CD4-positive, alpha-beta T cell (primary cell): ENCODE measurements around the gene PYM1. TPM values are rescaled to one million over a fixed set of nuclear protein-coding genes. Genes with fewer than 3 reads are reported as not detected.

Experiments
- ATAC-seq: fragments of 200-7000 bp; cut with Tn5 transposase; one replicate; pipeline ENCODE4 v1.10.0; 2022; ENCODE audit warnings: mild to moderate bottlenecking; ENCODE audit not compliant: poor library complexity
- CTCF ChIA-PET: fragments of 350-600 bp; sonication (Branson Sonifier 250); formaldehyde crosslinking; loops from one replicate; lab custom pipeline; 2021; ENCODE audit warnings: antibody characterized with exemption, inconsistent platforms; lab: Charles Lee
- POLR2A ChIA-PET: fragments of 350-600 bp; sonication (Branson Sonifier 250); formaldehyde crosslinking; loops from one replicate; lab custom pipeline; 2021; ENCODE audit warnings: antibody characterized with exemption, inconsistent platforms; lab: Charles Lee
- DNase-seq, 14 experiments: peaks; one replicate each; pipeline ENCODE4 v3.0.0-alpha.2; 2013 to 2020; ENCODE audit warnings: mixed read lengths in 2 of 14
- H3K27ac ChIP-seq, 2 donors: one replicate each; pipeline versions ENCODE4 v1.5.1 to v1.7.0; 2013; ENCODE audit warnings: low read length in 2 of 2, low read depth in 1 of 2, mild to moderate bottlenecking in 1 of 2
- H3K27me3 ChIP-seq, 2 experiments: 1 replicate in 1 of 2; 2 replicates in 1 of 2; pipeline versions ENCODE4 v1.6.1 to v1.7.0; 2013; ENCODE audit warnings: low read length in 2 of 2, control low read depth in 1 of 2, mild to moderate bottlenecking in 1 of 2, moderate library complexity in 1 of 2; ENCODE audit not compliant: insufficient read depth in 2 of 2, control insufficient read depth in 1 of 2
- H3K36me3 ChIP-seq: one replicate; pipeline ENCODE4 v1.6.1; 2013; ENCODE audit warnings: low read length, control low read depth; ENCODE audit not compliant: insufficient read depth
- H3K4me1 ChIP-seq: one replicate; pipeline ENCODE4 v1.6.1; 2013; ENCODE audit warnings: low read length, control low read depth; ENCODE audit not compliant: insufficient read depth
- H3K4me3 ChIP-seq: one replicate; pipeline ENCODE4 v1.5.1; 2013; ENCODE audit warnings: mild to moderate bottlenecking, low read length, moderate library complexity
- H3K9me3 ChIP-seq, 2 experiments: 1 replicate in 1 of 2; 2 replicates in 1 of 2; pipeline versions ENCODE4 v1.6.1 to v1.7.0; 2013; ENCODE audit warnings: low read length in 2 of 2, mild to moderate bottlenecking in 2 of 2, control low read depth in 1 of 2, moderate library complexity in 1 of 2; ENCODE audit not compliant: control insufficient read depth in 1 of 2, insufficient read depth in 1 of 2
- H3K27ac Mint-ChIP-seq: one replicate; pipeline ENCODE4 v1.8.0; 2020; ENCODE audit warnings: mixed read lengths
- H3K27me3 Mint-ChIP-seq: one replicate; pipeline ENCODE4 v1.8.0; 2021; ENCODE audit warnings: mixed read lengths
- H3K36me3 Mint-ChIP-seq: one replicate; pipeline ENCODE4 v1.8.0; 2021; ENCODE audit warnings: low read depth, mixed read lengths
- H3K4me1 Mint-ChIP-seq: one replicate; pipeline ENCODE4 v1.8.0; 2021; ENCODE audit warnings: low read depth, mixed read lengths
- H3K4me3 Mint-ChIP-seq: one replicate; pipeline ENCODE4 v1.8.0; 2020; ENCODE audit warnings: mild to moderate bottlenecking, mixed read lengths
- H3K9me3 Mint-ChIP-seq: one replicate; pipeline ENCODE4 v1.8.0; 2020; ENCODE audit warnings: mixed read lengths
- CTCF ChIP-seq: fragments of 200-600 bp; IDR thresholded peaks from one replicate; pipeline ENCODE4 v1.8.0; 2022; ENCODE audit warnings: antibody characterized with exemption, mild to moderate bottlenecking
- intact Hi-C, 2 experiments: fragments of 100-400 bp; cut with DNase I in 1 of 2; cut with micrococcal nuclease in 1 of 2; formaldehyde crosslinking; loops; one replicate each; pipeline versions ENCODE4 v1.15.1 to v1.9.0; 2023 to 2025; cut with DNase I, micrococcal nuclease
- total RNA-seq, 174 experiments: library from RNA in 2 of 174; stranded (reverse) in 2 of 174; gene quantifications; one replicate each; pipeline ENCODE4 v1.2.3 and lab custom pipeline; 2021 to 2026

The PYM1 gene
- total RNA-seq, 2 experiments from 2014 or later, result 13.7 to 16.7 TPM

GRCh38 chr12:55963760-55964159 lies 36.1 kb upstream of the PYM1 start:
- no peaks in the 10 kb centered on the region for H3K9me3 ChIP-seq
- H3K27me3 ChIP-seq, result no peaks in the 10 kb centered on the region
- H3K9me3 Mint-ChIP-seq, result no peaks in the 10 kb centered on the region
- H3K4me1 ChIP-seq, result peaks cover 26% of the 10 kb centered on the region
- peaks cover 33% of the 10 kb centered on the region for H3K4me1 Mint-ChIP-seq
- intact Hi-C loops, result loop anchor here in 1 of 2 experiments (2.0 kb wide), 1 partner anchor 15 kb away; no protein-coding TSS in a partner anchor
- no peak overlapping the region for H3K4me3 Mint-ChIP-seq
- H3K27me3 Mint-ChIP-seq, result no peaks in the 10 kb centered on the region
- ChIA-PET POLR2A (no interaction called here), CTCF (no interaction called here)
- ATAC-seq (no peak), DNase-seq (no peak)
- no peak overlapping the region for H3K27ac Mint-ChIP-seq
- no peak overlapping the region for H3K27ac ChIP-seq
- peaks cover 9% of the 10 kb centered on the region for H3K36me3 Mint-ChIP-seq
- no peak for TF ChIP-seq CTCF
- no peak overlapping the region for H3K4me3 ChIP-seq
- no peaks in the 10 kb centered on the region for H3K36me3 ChIP-seq

- Histone ChIP-seq H3K27ac (peak overlapping the region; percentile 38 to 44), H3K4me3 (no peak overlapping the region), H3K4me1 (peaks cover 20% of the 10 kb centered on the region), H3K36me3 (peaks cover 30% of the 10 kb centered on the region), H3K27me3 (no peaks in the 10 kb centered on the region), H3K9me3 (no peaks in the 10 kb centered on the region)
- POLR2A ChIA-PET, result interaction anchor here (0.6 to 6.0 kb wide), 16 partner anchors 8 to 492 kb away, joined by 3 to 72 read pairs (median 4); partner anchors contain the start of genes DGKA, ORMDL2, RAB5B and SARNP
- H3K4me3 Mint-ChIP-seq, result no peak overlapping the region
- no peak for TF ChIP-seq CTCF
- intact Hi-C loops, result loop anchor here in 1 of 2 experiments (5.0 kb wide), 1 partner anchor 215 kb away; the partner anchor contains the start of gene GDF11
- H3K36me3 Mint-ChIP-seq, result peaks cover 38% of the 10 kb centered on the region
- H3K9me3 Mint-ChIP-seq, result no peaks in the 10 kb centered on the region
- peak overlapping the region; percentile 81 for H3K27ac Mint-ChIP-seq
- ATAC-seq (no peak), DNase-seq (no peak)
- H3K4me1 Mint-ChIP-seq, result peaks cover 24% of the 10 kb centered on the region
- no peaks in the 10 kb centered on the region for H3K27me3 Mint-ChIP-seq
- CTCF ChIA-PET, result interaction anchor here (0.6 to 1.6 kb wide), 2 partner anchors 27 to 169 kb away, joined by 3 read pairs; no protein-coding TSS in a partner anchor
Observed at GRCh38 chr12:55957106-55957859, 29.6 kb upstream of the PYM1 start.

- intact Hi-C loops, result loop anchor here in 1 of 2 experiments (5.0 kb wide), 1 partner anchor 214 kb away; the partner anchor contains the start of gene GDF11
- CTCF ChIA-PET, result interaction anchor here (0.6 to 1.6 kb wide), 2 partner anchors 40 to 234 kb away, joined by 3 to 7 read pairs; no protein-coding TSS in a partner anchor
- no peak overlapping the region for H3K4me3 ChIP-seq
- no peaks in the 10 kb centered on the region for H3K9me3 ChIP-seq
- POLR2A ChIA-PET, result interaction anchor here (0.6 to 6.0 kb wide), 15 partner anchors 7 to 217 kb away, joined by 3 to 72 read pairs (median 5); partner anchors contain the start of genes DGKA, DNAJC14, ORMDL2 and RAB5B
- H3K27ac ChIP-seq, result peak overlapping the region in 1 of 2 donors; percentile 24
- peaks cover 52% of the 10 kb centered on the region for H3K36me3 Mint-ChIP-seq
- no peak overlapping the region for H3K4me3 Mint-ChIP-seq
- H3K36me3 ChIP-seq, result peaks cover 43% of the 10 kb centered on the region
- no peaks in the 10 kb centered on the region for H3K27me3 Mint-ChIP-seq
- H3K27ac Mint-ChIP-seq, result peak overlapping the region; percentile 66
- peak; percentile 77 for ATAC-seq
- peaks cover 25% of the 10 kb centered on the region for H3K4me1 Mint-ChIP-seq
- no peaks in the 10 kb centered on the region for H3K27me3 ChIP-seq
- H3K4me1 ChIP-seq, result peaks cover 20% of the 10 kb centered on the region
- DNase-seq, result peak in 12 of 14 experiments; percentile 24 to 75 (median 50)
- H3K9me3 Mint-ChIP-seq, result no peaks in the 10 kb centered on the region
- peak; percentile 47 for TF ChIP-seq CTCF
Observed at GRCh38 chr12:55955800-55956508, 28.3 kb upstream of the PYM1 start.
